H7 (cell line): ENCODE measurements around the gene BEND4. TPM values are rescaled to one million over a fixed set of nuclear protein-coding genes. Genes with fewer than 3 reads are reported as not detected.
"Not testable (repeated sequence)": the region's sequence is repeated elsewhere in the genome, so short reads cannot be mapped to it uniquely, and the experiment has no call there.

Experiments used
- DNase-seq: peaks from one replicate; pipeline ENCODE4 v3.0.0; 2012
- H3K27me3 ChIP-seq: 2 replicates; pipeline ENCODE4 v1.6.0; 2011; ENCODE audit warnings: mild to moderate bottlenecking, low read length; ENCODE audit not compliant: control insufficient read depth, insufficient read depth
- H3K36me3 ChIP-seq: replicated peaks from 2 replicates; pipeline ENCODE4 v1.5.1; 2011; ENCODE audit warnings: low read length; ENCODE audit not compliant: control insufficient read depth, insufficient read depth
- H3K4me3 ChIP-seq: 2 replicates; pipeline ENCODE4 v1.5.1; 2011; ENCODE audit warnings: low read depth, mild to moderate bottlenecking, control low read depth, low read length, moderate library complexity; ENCODE audit not compliant: insufficient read depth
- total RNA-seq: library from RNA; depleted of rRNA; stranded (reverse); fragments of >200 nt; shearing (Covaris generic); gene quantifications from 2 replicates; pipeline ENCODE4 v1.2.3, GENCODE V29; 2014; rRNA removed

Gene BEND4
- 5.2 and 8.8 TPM in 2 replicates for total RNA-seq

DNA sequence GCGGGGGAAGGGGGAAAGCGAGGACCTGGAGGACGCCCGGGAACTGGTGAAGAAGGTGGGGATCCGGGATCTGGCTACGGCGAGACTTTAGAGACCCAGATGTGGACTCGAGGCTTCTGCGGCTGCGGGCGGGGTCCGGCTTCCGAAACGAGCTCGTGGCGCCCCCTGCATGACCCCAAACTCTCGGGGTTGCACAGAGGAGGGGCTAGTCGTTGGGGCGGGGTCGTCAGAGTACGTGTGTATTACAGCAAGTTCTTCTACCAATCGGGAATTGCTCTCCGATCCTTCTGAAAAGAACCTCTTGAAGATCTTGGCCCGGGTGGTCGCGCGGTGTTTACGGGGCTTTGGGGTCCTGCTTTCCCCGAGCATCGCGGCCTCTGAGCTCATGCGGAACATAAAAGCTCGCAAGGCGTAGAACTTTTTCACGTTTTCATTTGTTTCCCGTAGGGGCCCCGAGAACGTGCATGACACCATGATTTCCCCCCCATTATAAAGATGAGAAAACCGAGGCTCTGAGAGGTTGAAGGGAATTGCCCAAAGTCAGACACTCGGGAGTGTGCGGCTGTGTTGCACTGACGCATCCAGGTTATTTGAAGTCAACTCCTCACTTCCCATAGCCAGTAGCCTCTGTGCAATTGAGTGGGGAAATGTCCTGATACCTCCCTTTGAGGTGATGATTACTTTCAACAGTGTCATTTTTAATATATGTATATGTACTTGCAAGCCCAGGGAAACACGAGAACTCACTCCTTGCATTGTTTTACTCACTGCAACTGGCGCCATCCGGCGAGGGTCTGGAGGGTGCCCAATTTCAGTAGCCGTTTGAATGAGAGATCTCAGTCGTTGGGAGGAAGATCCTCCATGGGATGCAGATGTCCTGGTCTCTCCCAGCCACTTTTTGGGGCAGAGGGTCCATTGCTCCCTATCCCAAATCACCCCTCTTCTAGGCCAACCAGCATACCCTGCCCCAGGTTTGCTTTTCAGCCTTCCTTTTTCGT is at the start of gene BEND4:
BEND4 (minus strand) TSS at position 149 of the 998 bp plus-strand sequence. CDS start 512 bp downstream, outside the sequence.
- peaks cover 37% of the 10 kb centered on the region for H3K27me3 ChIP-seq
- DNase-seq: peak; percentile 51
- no peaks in the 10 kb centered on the region for H3K36me3 ChIP-seq
- peak within 1 kb of the TSS; percentile 66 for H3K4me3 ChIP-seq

- no peak for DNase-seq
- H3K36me3 ChIP-seq: no peaks in the 10 kb centered on the region
- no peaks in the 10 kb centered on the region for H3K27me3 ChIP-seq
- H3K4me3 ChIP-seq: no peak overlapping the region
Observed at GRCh38 chr4:42197341-42197740, 44.9 kb upstream of the BEND4 start.

GRCh38 chr4:42172921-42173320 is 20.5 kb upstream of the BEND4 start:
- H3K36me3 ChIP-seq: no peaks in the 10 kb centered on the region
- no peaks in the 10 kb centered on the region for H3K27me3 ChIP-seq
- no peak for DNase-seq
- H3K4me3 ChIP-seq: no peak overlapping the region

DNA sequence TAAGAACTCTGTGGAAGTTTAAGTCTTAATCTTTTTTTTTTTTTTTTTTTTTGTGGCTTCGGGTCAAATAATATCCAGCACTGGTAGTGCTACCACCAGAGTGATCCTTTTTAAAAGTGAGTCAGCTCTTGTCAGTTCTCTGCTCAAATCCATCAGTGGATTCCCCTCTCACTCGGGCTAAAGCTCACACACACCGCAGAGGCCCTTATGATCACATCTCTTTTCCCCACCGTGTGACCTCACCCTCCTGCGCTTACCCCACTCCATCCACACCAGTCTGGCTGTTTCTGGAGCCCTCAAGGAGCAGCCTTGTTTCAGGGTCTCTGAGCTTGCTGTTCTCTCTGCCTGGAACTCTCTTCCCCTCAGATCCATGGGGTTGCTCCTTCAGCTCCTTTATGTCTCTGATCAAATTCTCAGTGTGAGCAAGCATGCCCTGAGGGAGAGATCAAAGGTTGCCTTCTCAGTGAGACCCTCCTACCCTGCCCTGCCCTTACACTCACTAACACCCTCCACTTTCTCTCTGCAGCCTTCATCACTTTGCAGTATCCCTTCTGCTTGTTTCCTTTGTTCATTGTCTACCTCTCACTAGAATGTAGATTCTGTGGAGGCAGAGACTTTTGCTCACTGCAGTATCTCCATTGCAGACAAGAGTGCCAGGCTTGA is 19.8 kb upstream of the BEND4 start:
- Histone ChIP-seq H3K27me3 (no peaks in the 10 kb centered on the region), H3K36me3 (no peaks in the 10 kb centered on the region), H3K4me3 (no peak overlapping the region)
- DNase-seq: no peak

DNA sequence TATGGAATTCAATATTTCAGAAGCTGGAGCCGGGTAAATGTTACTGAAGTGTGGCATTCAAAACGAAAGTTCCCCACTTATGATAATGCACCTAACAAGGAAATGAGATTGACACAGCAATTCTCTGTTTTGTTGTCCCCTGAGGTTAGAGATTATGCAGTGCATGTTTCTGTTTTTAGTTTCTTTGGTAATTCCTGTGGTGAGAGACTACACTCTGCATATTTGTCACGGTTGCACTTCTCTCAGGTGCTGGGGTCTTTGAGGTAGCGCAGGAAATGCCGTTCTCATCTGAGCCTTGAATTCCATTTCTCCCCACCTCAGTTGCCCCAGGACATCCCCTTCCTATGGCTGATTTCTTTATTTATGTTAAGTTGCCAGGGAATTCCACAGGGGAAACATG is 15.3 kb upstream of the BEND4 start:
- H3K4me3 ChIP-seq: no peak overlapping the region
- DNase-seq: no peak
- H3K36me3 ChIP-seq: no peaks in the 10 kb centered on the region
- H3K27me3 ChIP-seq: no peaks in the 10 kb centered on the region

- H3K4me3 ChIP-seq, DNase-seq, H3K36me3 ChIP-seq, H3K27me3 ChIP-seq: not testable (repeated sequence)
Observed at GRCh38 chr4:42166186-42166585, 13.7 kb upstream of the BEND4 start.

DNA sequence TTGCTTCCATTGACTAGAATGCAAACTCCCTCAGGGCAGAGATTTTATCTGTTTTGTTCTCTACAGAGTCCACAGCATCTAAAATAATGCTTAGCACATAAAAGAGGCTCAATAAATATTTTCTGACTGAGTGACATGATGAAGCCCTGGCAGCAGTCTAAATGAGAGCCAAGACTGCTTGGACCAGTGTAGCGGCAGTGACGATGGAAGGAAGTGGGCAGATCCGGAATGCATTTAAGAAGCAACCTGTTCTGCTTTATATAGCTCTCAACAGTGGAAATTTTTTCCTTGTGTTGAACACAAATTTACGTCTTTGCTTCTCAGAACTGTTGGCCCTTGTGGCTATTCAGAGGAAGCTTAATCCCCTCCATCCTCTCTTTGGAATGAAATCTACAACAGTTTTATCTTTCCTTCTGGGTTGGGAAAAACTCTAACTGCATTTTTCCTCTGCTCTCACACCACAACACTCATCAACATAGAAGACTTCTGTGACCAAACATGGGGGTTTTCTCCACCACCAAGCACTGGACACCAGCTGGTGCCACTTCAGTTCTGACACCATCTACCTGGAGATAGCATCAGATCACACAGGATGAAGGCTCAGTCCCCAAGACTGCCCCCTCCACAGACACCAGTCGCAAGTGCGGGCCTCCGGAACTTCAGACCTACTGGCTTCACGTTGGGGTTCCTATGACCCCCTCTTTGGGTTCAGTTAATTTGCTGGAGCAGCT is 7.0 kb upstream of the BEND4 start:
- peaks cover 2% of the 10 kb centered on the region; the same call in 1 of the 2 replicates for H3K27me3 ChIP-seq
- H3K36me3 ChIP-seq: no peaks in the 10 kb centered on the region
- no peak for DNase-seq

DNA sequence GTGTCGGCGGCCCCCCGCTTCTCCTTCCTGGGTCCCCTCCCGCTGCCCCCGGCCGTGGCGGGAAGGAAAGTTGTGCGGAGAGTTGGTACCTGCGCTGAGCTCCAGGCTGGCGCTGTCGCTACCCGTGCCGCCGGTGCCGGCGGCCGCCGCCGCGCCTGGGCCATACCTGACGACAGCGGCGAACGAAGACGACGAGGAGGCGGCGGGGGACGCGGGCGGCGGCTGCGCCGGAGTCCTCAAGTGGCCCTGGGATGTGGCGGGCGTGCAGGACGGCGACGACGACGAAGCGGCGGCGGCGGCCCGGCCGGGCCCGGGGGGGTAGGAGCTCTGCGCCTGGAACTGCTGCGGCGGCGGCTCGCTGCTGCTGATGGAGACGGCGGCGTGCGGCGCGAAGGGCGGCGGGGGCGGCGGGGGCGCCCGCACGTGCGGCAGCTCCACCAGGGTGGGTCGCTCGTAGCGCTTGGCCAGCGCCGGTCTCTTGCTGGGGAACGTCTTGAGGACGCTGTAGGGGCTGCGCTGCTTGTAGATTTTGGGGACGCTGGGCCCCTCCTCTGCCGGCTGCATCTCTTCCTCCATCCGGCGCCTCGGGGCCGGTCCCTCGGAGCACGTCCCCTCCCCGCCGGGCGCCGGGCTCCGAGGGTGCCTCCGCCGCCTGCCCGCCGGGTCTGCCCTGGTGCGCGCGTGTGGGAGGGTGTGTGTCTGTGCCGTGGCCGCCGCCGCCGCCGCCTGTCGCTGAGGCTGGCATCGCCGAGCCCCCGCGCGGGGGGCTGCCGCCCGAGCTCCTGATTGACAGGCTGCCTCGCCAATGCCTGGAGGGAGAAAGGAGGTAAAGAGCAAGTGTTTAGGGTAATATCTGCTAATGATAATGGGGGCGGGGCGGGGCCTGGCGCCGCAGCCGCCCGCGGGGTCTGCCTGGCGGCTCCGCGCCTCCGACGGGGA is 618 bp downstream of the BEND4 start:
- peak overlapping the region; percentile 66 for H3K4me3 ChIP-seq
- H3K27me3 ChIP-seq: peaks cover 37% of the 10 kb centered on the region
- no peaks in the 10 kb centered on the region for H3K36me3 ChIP-seq
- DNase-seq: peak; percentile 97

More for the DNA sequence above, 7.0 kb upstream of the BEND4 start:
- H3K4me3 ChIP-seq: no peak overlapping the region

DNA sequence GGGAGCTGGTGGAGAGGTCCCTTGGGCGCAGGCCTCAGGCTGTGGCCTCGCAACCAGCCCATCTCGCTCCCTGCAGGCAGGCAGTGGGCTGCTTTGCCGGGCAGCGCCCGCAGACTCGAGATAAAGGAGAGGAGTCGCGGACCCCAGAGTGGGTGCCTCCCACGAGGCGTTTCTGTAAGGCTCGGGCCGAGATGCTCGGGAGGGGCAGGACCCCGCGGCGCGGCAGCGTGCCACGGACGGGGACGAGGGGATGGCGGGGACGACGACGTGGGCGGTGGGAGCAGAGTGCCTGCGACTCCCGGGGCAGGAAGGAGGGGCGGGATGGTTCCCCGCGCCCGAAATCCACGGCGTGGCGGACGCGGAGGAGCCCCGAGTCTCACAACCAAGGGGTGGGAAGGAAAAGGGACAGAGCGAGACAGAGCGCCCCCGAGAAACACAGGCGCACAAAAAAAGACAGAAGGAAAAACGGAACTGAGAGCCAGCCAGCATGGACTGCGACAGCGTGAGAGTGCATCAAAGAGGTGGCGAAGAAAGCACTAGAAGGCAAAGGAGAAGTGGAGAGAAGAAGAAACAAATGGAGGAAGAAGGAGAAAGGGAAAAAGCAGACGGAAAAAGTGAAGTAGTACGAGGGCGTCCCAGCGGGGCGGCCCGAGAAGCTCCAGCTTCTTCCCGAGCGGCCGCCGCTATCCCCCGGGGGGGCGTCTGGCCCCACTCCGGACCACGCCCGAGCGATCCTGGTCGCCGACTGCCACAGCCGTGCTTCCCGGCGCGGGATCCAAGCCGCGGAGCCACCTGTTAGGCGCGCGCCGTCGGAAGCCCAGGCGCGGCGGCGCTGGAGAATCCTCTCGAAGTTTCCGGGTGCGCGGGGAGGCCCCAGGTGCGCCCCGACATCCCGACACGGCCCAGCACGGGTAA is 1.5 kb downstream of the BEND4 start:
- H3K27me3 ChIP-seq: peaks cover 37% of the 10 kb centered on the region
- H3K4me3 ChIP-seq: peak overlapping the region; percentile 66
- no peaks in the 10 kb centered on the region for H3K36me3 ChIP-seq
- peak; percentile 59 for DNase-seq

GRCh38 chr4:42149004-42149403 is 3.5 kb downstream of the BEND4 start:
- Histone ChIP-seq H3K36me3 (no peaks in the 10 kb centered on the region), H3K4me3 (no peak overlapping the region), H3K27me3 (peaks cover 34% of the 10 kb centered on the region)
- peak; percentile 32 for DNase-seq

DNA sequence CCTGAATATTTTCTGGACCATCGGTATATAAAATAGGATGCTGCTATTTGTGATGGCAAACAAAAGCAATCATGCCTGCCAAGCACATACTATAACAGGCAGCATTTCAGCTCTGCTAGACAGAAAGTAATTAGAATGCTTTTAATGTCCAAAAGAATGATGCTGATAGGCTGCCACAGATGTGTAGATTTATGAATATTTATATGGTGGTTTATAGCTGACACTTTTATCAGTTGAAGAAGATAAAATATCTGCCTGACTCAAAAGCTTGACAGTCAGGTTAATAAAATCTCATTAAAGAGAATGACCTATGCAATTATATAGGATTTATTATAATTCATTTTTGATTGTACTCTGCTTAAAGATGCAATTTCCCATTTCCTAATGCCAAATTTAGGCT is 4.0 kb downstream of the BEND4 start:
- H3K4me3 ChIP-seq: no peak overlapping the region
- peaks cover 2% of the 10 kb centered on the region; the same call in 1 of the 2 replicates for H3K36me3 ChIP-seq
- peaks cover 28% of the 10 kb centered on the region for H3K27me3 ChIP-seq
- DNase-seq: no peak

DNA sequence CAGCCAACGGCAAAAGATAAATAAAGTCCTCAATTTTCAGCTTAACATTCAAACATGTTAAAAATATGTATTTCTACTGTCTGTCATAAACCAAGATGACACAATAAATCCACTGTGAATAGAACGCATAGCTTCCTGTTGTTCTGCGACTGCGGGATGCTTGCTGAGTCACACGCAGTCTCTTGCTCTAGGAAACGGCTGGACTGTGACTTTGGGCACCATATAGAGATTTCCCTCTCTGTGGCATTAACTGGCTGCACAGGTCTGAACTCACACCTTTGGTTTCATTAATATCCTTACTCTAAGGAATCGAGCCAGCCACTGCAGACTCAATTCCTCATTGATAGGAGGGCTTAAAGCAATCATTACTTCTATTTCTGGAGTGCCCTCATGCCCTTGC is 8.4 kb downstream of the BEND4 start:
- no peak overlapping the region for H3K4me3 ChIP-seq
- H3K36me3 ChIP-seq: peaks cover 4% of the 10 kb centered on the region
- DNase-seq: no peak
- H3K27me3 ChIP-seq: no peaks in the 10 kb centered on the region; the same call in 1 of the 2 replicates

DNA sequence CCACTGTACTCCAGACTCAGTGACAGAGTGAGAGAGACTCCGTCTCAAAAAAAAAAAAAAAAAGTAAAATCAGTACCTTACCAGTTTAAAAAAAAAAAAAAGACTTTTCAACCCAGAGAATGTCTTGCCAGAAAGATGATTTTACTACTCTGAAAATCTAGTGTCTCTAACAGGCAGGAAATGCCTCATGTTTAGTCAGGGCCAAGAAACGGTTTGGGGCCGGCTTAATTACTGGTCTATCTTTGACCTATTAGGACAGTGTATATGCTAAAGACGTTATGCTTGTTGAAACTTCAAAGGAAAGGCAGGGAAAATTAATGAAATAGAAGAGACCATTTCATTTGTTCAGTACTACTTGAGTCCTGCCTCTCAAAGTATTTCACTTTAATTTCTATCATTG is 9.9 kb downstream of the BEND4 start:
- no peak for DNase-seq
- Histone ChIP-seq H3K27me3 (no peaks in the 10 kb centered on the region), H3K4me3 (no peak overlapping the region), H3K36me3 (peaks cover 4% of the 10 kb centered on the region)
